NCI-H2107 (cell line): ENCODE results near the gene TOMM40L.

Source experiments
- DNase-seq: peaks from one replicate; lab custom pipeline; 2025; lab: John Stamatoyannopoulos, UW

The TOMM40L gene

DNA sequence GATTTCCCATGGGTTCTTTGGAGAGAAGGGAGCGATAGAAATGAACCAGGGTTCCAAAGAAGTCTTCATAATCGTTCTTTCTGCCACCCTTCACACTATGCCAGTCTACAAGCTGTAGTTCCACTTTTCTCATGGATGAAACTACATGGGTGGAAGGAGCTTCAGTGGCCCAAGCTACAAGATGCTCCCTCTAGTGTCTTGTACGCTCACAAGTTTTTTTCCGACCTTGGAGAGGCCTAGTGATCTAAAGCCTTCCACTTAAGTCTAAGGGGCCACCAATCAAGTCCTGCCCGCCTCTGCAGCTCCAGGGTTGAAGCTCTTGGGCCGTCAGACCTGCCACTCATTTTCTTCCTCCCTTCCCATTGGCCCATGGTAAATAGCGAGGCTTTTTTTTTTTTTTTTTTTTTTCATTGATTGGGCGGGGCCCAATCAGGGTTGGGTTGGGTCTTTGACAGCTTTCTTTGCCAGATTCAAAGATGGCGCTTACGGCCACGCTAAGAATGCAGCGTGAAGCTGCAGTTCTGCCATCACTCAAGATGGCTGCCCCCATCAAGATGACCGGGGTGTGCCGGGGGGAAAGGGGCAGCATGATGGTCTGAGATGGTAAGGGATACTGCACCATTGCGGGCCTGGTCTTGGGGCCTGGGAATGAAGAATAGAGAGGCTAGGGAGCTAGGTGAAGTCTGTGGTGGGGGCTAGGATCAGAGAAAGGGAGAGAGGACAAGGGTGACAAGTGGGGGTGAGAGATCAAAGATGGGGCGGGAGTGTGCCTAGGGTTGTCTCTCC is at the start of gene TOMM40L:
Gene TOMM40L (plus strand): TSS at position 527 of the 786 bp plus-strand sequence. CDS start 430 bp downstream, outside the sequence.
- peak; percentile 96 for DNase-seq

GRCh38 chr1:161176468-161177111 is 49.3 kb upstream of the TOMM40L start:
- DNase-seq = no peak

- DNase-seq = peak; percentile 79
These were observed 48.5 kb upstream of the TOMM40L start, which contains the start of gene B4GALT3 for GRCh38 chr1:161177112-161177935. Gene B4GALT3 (minus strand): TSS chr1:161177507. CDS start chr1:161176060, 1,447 bp downstream.

- no peak for DNase-seq
These were observed 48.0 kb upstream of the TOMM40L start for GRCh38 chr1:161177936-161178244.

DNA sequence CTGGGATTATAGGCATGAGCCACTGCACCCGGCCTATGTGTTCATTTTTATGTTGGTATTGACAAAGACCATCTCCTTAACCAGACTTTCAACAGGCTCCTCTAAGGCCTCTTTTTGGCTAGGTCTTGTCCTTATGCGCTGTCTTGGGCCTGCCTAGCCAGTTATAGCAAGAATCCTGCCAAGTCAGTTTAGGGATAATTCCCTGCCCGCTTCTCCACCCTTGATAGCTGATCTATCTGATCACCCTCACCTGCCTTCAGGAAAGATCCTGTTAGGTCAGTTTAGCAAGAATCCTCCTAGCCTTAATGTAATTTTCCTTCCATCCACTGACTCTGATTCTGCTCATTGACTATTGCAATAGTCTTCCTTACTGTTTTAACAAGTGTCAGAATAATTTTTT is 46.2 kb upstream of the TOMM40L start:
- DNase-seq = no peak

DNA sequence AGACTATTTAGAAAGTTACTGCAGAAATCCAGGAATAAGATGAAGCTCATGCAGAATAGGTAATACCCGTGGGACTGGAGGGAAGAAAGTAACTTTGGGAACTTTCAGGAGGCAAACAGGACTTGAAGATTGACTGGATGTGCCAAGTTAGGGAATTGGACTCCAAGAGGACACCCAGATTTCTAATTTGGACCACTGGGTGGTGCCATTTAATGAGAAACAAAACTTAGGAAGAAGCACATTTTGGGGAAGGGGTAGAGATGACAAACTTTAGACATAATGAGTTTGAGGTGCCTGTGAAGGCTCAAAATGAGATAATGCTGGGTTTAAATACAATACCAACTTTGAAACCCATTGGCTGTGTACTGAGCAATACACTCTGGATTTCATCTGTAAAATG is 45.2 kb upstream of the TOMM40L start:
- DNase-seq = no peak

GRCh38 chr1:161182214-161182613 is 43.6 kb upstream of the TOMM40L start:
- no peak for DNase-seq

GRCh38 chr1:161185282-161185682 is 40.6 kb upstream of the TOMM40L start:
- peak; percentile 28 for DNase-seq

- no peak for DNase-seq
These were observed 40.0 kb upstream of the TOMM40L start for GRCh38 chr1:161185732-161186311.

- DNase-seq = no peak
These were observed 38.5 kb upstream of the TOMM40L start for GRCh38 chr1:161187311-161187710.

DNA sequence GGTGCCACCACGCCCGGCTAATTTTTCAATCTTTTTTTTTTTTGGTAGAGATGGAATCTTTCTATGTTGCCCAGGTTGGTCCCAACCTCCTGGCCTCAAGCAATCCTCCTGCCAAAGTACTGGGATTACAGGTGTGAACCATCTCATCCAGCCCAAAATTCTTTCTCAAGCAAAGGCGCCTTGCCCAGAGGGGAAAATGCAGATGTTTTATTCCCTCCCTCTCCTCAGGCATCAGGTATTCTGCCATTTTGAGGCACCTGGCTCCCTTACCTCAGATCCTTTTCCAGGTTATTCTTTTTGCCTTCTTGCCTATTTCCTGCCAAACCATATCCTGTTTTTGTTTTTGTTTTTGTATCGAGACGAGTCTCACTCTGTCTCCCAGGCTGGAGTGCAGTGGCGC is 37.5 kb upstream of the TOMM40L start:
- no peak for DNase-seq

GRCh38 chr1:161189036-161189435 is 36.8 kb upstream of the TOMM40L start:
- DNase-seq = no peak

DNA sequence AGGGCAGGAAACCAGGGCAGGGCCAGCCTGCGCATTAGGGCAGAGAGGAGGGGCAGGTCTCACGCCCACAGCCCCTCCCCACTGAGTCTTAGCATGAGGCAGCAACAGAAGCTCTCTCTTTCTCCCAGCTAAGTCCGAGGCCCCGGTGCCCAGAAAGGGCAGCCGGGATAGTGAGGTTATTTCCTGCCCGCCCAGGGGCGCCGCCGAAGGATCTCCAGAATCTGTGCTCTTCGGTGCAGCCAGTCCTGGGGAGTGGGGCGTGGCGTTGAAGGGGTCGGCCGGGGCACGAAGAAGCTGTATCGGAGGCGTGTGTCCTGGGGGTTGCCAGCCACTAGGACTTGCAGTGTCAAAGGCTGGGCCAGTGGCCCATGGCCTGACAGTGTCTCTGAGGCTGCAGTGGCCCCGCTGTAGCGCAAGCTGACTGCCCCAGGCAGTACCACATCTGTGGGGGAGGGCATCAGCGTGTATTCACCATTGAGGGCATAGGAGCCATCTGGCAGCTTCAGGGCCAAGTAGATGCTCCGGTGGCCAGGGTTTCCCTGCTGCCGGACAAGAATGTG is 34.8 kb upstream of the TOMM40L start:
- DNase-seq = no peak

DNA sequence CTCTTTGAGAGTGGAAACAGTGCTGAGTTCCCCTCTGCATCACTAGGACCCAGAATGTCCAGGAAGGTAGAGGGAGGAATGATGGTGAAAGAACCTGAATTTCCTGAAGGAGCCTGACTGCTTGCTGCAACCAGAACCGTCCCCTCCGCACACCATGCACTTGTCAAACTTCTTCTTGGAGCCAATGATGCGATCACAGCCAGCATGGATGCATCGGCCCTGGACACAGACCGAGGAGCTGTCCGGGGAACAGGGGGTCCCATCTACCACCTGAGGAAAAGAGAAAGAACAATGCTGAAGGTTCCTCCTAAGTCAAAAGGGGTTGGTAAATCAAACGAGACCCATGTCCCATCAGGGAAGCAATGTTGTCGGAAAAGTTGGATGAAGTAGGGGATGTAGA is 33.9 kb upstream of the TOMM40L start:
- no peak for DNase-seq

DNA sequence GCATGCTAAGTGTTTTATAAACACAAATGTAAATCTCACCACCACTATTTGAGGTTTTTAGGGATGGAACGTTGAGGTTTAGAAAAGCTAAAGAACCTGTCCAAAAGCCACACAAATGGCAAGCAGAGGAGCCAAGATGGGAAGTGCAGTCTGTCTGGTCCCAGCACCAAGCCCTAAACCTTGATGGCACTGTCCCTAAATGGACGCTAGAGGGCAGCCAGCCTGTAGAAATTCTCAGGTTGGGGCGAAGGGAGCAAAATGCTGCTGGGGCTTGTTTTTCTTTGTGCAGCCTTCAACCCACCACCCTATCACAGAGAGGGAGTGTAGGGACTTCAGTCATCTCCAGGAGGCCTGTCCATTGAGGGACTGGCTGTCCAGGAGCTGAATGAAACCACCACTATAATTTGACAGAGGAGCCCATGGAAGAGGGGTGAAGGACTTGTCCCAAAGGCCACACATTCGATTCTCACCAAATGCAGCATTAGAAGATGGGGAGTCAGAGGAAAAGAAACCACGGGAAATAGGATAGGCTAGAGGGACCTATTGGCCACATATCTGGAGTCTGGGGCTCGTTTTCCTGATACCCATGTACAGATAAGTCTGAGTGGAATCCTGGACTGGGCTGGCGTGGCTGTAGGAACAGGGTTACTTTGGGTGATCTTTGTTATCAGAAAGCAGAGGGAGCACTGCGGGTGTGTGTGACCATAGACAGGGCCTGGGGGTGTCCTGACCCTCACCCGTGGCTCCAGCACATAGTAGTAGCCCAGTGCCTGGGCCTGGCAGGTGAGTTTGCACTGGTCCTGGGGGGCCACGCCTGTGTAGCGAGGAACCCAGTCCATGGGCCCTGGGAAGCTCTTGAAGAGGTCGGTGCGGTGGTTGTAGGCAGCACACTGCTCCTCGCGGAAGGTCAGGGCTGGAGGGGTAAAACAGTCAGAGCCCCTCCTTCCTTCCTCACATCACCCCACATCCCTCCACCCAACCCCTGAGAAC is 33.1 kb upstream of the TOMM40L start:
- peak; percentile 59 for DNase-seq

GRCh38 chr1:161193561-161194235 is 32.2 kb upstream of the TOMM40L start:
- no peak for DNase-seq

DNA sequence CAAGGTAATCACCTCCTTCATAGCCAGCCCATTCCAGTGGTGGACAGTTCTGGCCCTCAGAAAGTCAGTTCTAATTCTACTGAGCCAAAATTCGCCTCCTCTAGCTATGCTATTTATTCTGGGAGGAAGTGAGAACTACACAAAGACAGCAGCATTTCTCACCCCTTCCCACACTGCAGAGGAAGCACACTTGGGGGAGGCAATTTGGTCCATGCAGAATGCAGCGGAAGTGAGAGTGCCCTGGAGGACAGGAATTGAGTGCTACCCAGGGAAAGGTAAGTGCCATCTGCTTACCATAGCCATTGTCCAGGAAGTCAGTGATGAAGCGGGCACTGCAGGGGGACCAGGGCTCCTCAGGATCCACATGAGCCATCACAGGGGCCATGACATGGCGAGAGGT is 30.7 kb upstream of the TOMM40L start:
- DNase-seq = no peak

- DNase-seq = no peak
These were observed 29.7 kb upstream of the TOMM40L start for GRCh38 chr1:161196111-161196510.

DNA sequence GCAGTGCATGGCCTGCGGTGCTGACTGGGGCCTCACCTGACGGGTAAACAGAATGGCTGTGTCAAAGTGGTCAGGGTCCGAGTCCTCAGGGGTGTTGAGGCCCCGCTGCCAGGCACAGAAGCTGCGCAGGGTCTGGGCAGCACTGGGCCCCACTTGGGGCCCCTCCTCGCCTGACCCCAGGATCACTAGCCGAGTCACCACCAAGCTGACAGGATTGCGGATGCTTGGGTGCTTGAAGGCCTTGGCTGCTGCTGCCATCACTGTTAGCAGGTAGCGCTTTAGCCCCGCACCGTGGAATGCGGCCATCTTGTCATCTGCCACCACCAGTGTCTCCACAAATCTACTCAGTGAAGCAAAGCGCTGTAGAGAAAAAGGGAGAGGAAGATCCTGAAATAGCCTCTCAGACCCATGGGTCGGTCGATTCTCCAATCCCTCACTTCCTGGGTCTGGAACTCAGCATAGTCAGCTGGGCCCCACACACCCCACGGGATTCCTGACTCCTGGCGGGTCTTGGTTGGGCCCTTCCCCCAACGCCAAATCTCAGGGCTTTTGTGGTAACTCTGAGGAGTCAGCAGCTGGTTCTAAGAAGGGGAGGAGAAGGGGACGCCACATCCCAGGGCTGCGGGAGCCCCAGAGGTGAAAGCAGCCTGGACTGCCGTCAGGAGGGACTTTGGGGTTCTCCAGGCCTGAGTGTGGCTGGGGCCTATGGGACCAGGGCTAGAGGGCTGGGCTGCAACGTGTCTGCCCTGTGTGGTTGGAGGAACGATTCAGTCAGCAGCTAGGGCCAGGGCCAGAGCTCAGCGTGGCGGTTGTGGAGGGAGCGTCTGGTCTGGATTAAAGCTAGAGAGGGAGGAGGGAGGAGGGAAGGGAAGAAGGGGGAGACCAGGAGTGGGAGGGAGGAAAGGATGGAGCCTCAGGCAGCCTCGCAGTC is 29.1 kb upstream of the TOMM40L start:
- DNase-seq = no peak
